ENCODE data around the gene ABCA1. TPM values are rescaled to one million over a fixed set of nuclear protein-coding genes. Genes with fewer than 3 reads are reported as not detected.
"Not testable (repeated sequence)": the region's sequence is repeated elsewhere in the genome, so short reads cannot be mapped to it uniquely, and the experiment has no call there.

The ABCA1 gene
- total RNA-seq, 1 experiment from 2014 or later: 0.69 TPM

DNA sequence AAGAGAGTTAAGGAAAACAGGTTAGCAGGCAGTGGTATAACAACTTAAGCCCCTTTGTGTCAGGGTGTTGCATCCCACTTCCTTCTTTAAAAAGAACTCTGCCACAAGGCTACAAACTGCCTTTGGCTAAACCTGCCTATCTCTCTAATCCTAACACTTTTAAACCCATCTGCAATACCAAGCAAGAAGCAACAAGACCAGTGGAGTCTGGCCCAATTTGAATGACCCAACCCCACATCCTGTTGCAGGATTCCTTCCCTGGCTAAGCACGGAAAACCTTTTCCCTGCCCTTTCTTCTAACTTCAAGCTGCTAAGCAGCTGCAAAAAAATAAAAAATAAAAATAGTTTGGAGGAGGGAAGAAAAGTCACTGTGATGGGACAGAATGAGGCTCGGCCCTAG, 27.1 kb downstream of the ABCA1 start:
- no TSS peak for BruUV-seq (replicated peaks)
- H3K27me3 ChIP-seq (replicated peaks; ENCODE audit: insufficient read depth, low read depth, low read length, poor library complexity): peaks cover 8% of the 10 kb centered on the region
- ChIA-PET POLR2A (ENCODE audit: low non-redundant PET) (no interaction called here), CTCF (no interaction called here)
- no peak for TF ChIP-seq EZH2 (IDR thresholded peaks at IDR 0.05; ENCODE audit: borderline replicate concordance, low read depth, low read length, poor library complexity, severe bottlenecking)
- TF ChIP-seq, protein P1, sequence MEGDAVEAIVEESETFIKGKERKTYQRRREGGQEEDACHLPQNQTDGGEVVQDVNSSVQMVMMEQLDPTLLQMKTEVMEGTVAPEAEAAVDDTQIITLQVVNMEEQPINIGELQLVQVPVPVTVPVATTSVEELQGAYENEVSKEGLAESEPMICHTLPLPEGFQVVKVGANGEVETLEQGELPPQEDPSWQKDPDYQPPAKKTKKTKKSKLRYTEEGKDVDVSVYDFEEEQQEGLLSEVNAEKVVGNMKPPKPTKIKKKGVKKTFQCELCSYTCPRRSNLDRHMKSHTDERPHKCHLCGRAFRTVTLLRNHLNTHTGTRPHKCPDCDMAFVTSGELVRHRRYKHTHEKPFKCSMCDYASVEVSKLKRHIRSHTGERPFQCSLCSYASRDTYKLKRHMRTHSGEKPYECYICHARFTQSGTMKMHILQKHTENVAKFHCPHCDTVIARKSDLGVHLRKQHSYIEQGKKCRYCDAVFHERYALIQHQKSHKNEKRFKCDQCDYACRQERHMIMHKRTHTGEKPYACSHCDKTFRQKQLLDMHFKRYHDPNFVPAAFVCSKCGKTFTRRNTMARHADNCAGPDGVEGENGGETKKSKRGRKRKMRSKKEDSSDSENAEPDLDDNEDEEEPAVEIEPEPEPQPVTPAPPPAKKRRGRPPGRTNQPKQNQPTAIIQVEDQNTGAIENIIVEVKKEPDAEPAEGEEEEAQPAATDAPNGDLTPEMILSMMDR (conservative IDR thresholded peaks at IDR 0.05; ENCODE audit: low read depth, low read length): no peak
- no peaks in the 10 kb centered on the region for H3K36me3 ChIP-seq (ENCODE audit: insufficient read depth, low read length, poor library complexity, severe bottlenecking)
- H3K4me3 ChIP-seq (ENCODE audit: low read depth, low read length, poor library complexity, severe bottlenecking): no peak overlapping the region
- DNase-seq (ENCODE audit: low spot score): no peak
- no peak overlapping the region for H3K27ac ChIP-seq (ENCODE audit: low read depth, low read length, poor library complexity, severe bottlenecking)
- intact Hi-C loops (cut with micrococcal nuclease; ENCODE audit: unreplicated experiment): no loop called here
- no peaks in the 10 kb centered on the region for H3K9me3 ChIP-seq (ENCODE audit: low read depth, low read length, poor library complexity, severe bottlenecking)
- no peaks in the 10 kb centered on the region for H3K4me1 ChIP-seq (ENCODE audit: insufficient read depth, low read length, poor library complexity, severe bottlenecking)

DNA sequence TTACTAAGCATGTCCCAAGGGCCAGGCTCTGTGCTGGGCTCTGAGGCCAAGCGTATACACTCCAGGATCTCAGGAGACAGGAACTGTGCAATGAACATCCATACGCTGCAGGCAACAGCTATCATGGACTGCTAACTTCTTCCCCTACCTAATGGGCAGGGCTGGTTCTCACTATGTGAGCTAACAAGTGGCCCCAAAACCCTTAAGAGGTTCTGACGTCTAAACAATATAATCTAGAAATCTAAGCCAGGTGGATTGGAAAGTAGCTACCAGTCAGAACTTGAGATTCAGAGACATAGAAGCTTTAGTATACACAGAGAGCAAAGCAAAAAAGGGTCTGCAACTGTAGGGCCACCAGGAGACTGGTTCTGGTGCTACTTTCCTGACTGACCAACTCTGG, 27.6 kb downstream of the ABCA1 start:
- intact Hi-C loops (cut with micrococcal nuclease; ENCODE audit: unreplicated experiment): no loop called here
- no peak for DNase-seq (ENCODE audit: low spot score)
- H3K4me3 ChIP-seq (ENCODE audit: low read depth, low read length, poor library complexity, severe bottlenecking): no peak overlapping the region
- no peaks in the 10 kb centered on the region for H3K4me1 ChIP-seq (ENCODE audit: insufficient read depth, low read length, poor library complexity, severe bottlenecking)
- no peak overlapping the region for H3K27ac ChIP-seq (ENCODE audit: low read depth, low read length, poor library complexity, severe bottlenecking)
- H3K9me3 ChIP-seq (ENCODE audit: low read depth, low read length, poor library complexity, severe bottlenecking): no peaks in the 10 kb centered on the region
- TF ChIP-seq EZH2 (IDR thresholded peaks at IDR 0.05; ENCODE audit: borderline replicate concordance, low read depth, low read length, poor library complexity, severe bottlenecking): no peak
- TF ChIP-seq, protein P1 (conservative IDR thresholded peaks at IDR 0.05; ENCODE audit: low read depth, low read length): no peak
- ChIA-PET CTCF (no interaction called here), POLR2A (ENCODE audit: low non-redundant PET) (no interaction called here)
- H3K36me3 ChIP-seq (ENCODE audit: insufficient read depth, low read length, poor library complexity, severe bottlenecking): no peaks in the 10 kb centered on the region
- peaks cover 3% of the 10 kb centered on the region for H3K27me3 ChIP-seq (replicated peaks; ENCODE audit: insufficient read depth, low read depth, low read length, poor library complexity)
- BruUV-seq (replicated peaks): no TSS peak

DNA sequence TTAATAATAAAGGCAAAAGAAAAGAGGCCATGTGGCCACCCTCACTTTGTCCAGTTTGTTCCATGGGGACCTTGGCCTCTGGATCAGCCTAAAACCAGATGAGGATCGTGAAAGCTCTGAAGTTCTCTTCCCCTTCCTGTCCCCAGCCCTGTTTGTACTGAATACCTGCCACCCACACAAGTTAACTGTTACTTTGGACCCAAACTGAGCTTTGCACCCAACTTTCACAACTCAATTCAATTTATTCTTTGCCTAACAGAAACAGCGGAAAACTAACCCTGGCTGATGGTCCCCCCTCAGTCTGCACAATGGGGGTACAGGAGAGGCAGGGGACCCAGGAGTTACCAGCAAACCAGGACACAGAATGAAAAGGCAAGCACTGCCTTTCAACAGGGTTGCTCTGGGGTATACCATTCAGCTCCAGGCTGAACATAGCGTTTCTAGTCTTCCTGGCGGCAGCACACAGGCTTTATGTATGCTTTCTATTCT, 28.2 kb downstream of the ABCA1 start:
- Histone ChIP-seq H3K4me3 (ENCODE audit: low read depth, low read length, poor library complexity, severe bottlenecking) (no peak overlapping the region), H3K4me1 (ENCODE audit: insufficient read depth, low read length, poor library complexity, severe bottlenecking) (no peaks in the 10 kb centered on the region), H3K9me3 (ENCODE audit: low read depth, low read length, poor library complexity, severe bottlenecking) (no peaks in the 10 kb centered on the region), H3K36me3 (ENCODE audit: insufficient read depth, low read length, poor library complexity, severe bottlenecking) (no peaks in the 10 kb centered on the region), H3K27ac (ENCODE audit: low read depth, low read length, poor library complexity, severe bottlenecking) (no peak overlapping the region), H3K27me3 (replicated peaks; ENCODE audit: insufficient read depth, low read depth, low read length, poor library complexity) (no peaks in the 10 kb centered on the region)
- POLR2A ChIA-PET (ENCODE audit: low non-redundant PET): no interaction called here
- CTCF ChIA-PET: no interaction called here
- DNase-seq (ENCODE audit: low spot score): no peak
- no TSS peak for BruUV-seq (replicated peaks)
- no peak for TF ChIP-seq EZH2 (IDR thresholded peaks at IDR 0.05; ENCODE audit: borderline replicate concordance, low read depth, low read length, poor library complexity, severe bottlenecking)
- TF ChIP-seq, protein P1 (conservative IDR thresholded peaks at IDR 0.05; ENCODE audit: low read depth, low read length): no peak
- intact Hi-C loops (cut with micrococcal nuclease; ENCODE audit: unreplicated experiment): no loop called here

DNA sequence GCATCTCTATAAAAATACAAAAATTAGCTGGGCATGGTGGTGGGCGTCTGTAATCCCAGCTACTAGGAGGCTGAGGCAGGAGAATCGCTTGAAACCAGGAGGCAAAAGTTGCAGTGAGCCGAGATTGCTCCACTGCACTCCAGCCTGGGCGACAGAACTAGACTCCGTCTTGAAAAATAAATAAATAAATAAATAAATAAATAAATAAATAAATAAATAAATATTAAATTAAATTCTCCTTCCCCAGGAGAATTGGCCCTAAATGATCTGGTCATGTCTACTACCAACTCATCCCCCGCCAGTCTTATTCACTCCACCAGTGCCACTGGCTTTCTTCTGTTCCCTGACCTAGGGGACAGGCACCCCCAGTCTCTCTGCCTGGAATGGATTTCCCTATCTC, 29.6 kb downstream of the ABCA1 start:
- POLR2A ChIA-PET (ENCODE audit: low non-redundant PET); H3K27ac ChIP-seq (ENCODE audit: low read depth, low read length, poor library complexity, severe bottlenecking); CTCF ChIA-PET; H3K36me3 ChIP-seq (ENCODE audit: insufficient read depth, low read length, poor library complexity, severe bottlenecking); H3K4me1 ChIP-seq (ENCODE audit: insufficient read depth, low read length, poor library complexity, severe bottlenecking); H3K27me3 ChIP-seq (replicated peaks; ENCODE audit: insufficient read depth, low read depth, low read length, poor library complexity); BruUV-seq (replicated peaks); intact Hi-C loops (cut with micrococcal nuclease; ENCODE audit: unreplicated experiment); DNase-seq (ENCODE audit: low spot score); H3K4me3 ChIP-seq (ENCODE audit: low read depth, low read length, poor library complexity, severe bottlenecking); H3K9me3 ChIP-seq (ENCODE audit: low read depth, low read length, poor library complexity, severe bottlenecking): not testable (repeated sequence)
